Stimulated activated CD4-positive, alpha-beta T cell treated with anti-CD3 and anti-CD28 coated beads, Interleukin-4, amount 100 ng/mL, for 24 hours (primary cell): ENCODE results near the gene DACH1.

ENCODE experiments used
- DNase-seq: peaks from one replicate; pipeline ENCODE4 v3.0.0-alpha.2; 2020

Gene DACH1

DNA sequence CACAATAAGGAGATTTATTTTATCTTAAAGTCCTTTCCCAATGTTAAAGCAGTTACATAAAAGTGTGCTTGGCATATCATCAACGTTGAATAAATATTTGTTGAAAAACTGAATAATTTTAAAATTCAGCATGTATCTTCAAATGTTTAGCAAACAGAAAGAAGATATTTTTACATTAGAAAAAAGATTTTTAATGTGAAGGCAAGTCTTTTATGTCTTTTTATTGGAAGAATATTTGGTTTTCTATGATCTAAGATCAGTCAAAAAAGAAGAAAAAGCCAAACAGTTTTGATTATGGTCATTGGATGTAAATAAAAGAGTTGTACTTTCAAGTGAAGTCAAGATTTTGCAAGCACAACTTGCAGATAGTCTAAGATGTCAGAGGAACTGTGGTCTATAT lies 397.4 kb downstream of the DACH1 start:
- DNase-seq = no peak

GRCh38 chr13:71464686-71465085 lies 402.3 kb downstream of the DACH1 start:
- DNase-seq = no peak

GRCh38 chr13:71461892-71462291 lies 405.1 kb downstream of the DACH1 start:
- no peak for DNase-seq

- no peak for DNase-seq
Measured at GRCh38 chr13:71460211-71460610, 406.8 kb downstream of the DACH1 start.

DNA sequence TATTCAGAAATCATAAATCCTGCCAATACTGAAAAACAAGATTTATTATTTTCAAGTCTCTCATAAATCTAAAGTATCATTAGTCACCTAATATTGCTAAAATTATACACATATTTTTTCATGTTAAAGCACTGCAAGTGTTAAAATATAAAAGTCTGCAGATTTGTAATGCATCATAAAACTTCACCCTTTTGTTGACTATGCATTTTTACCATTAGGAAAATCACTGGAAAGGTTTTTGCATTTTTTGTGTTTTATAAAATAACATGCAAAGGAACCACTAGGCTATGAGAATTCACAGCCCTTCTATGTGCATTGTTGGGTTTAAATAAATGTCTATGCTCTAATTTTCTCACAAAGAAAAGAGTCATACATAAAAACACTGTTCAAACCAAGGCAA lies 407.3 kb downstream of the DACH1 start:
- no peak for DNase-seq

DNA sequence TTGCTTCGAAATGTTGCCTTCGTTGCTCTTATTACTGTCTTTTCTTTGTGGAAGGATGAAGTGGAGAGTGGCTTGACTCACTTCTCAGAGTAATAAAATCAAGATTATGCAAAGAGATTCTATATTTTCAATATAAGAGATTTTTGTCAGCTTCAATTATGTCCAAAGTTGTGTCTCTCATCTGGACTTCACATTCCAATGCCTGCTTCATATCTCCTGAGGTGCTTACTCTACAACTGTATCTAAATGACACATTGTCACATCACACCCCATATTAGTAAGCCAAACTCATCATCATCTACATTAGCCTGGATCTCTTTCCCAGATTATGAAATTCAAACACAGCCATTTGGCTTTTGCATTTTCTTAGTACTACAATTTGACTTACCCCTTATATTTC lies 409.4 kb downstream of the DACH1 start:
- no peak for DNase-seq

DNA sequence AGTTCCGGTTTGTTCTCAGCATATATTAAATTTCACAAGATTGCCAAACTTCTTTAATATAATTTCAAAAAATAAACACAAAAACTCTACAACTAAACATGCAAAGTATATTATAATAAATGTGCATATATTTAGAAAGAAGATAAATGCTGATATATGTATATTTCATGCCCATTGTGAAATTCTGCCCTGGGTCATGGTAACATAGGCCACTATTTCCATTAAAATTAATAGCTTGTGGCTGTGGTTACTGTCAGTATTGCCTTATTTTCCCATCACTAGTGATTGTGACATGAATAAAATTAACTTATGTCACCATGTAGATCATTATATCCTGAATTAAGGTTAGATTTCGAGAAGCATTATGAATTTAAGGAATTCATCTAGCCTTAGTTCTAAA lies 410.9 kb downstream of the DACH1 start:
- DNase-seq = no peak

- no peak for DNase-seq
Measured at GRCh38 chr13:71454509-71454908, 412.5 kb downstream of the DACH1 start.

DNA sequence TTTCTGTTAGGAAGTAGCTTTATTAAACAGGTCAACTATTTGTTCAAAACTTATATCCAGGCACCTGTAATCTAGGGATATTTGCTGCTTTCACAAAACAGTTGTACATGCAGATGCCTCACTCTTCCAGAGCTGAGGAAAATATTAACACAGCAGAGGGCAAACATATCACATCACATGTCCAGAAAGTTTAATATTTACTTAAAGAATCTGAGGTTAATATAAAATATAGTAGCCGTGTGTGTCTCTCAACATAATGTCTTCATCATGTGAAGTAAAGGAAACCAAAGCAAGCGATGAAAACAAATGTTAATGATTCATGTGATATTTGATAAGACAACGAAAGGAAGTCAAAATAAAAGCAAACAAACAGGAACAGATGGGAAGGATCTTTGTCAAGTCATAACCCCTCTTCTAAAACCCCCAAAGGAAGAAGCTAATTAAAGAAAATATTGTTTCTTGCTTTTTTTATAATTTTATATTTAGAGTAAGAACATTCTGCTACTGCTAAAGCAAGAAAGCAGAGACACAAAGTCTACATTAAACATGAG lies 418.8 kb downstream of the DACH1 start:
- DNase-seq = no peak

DNA sequence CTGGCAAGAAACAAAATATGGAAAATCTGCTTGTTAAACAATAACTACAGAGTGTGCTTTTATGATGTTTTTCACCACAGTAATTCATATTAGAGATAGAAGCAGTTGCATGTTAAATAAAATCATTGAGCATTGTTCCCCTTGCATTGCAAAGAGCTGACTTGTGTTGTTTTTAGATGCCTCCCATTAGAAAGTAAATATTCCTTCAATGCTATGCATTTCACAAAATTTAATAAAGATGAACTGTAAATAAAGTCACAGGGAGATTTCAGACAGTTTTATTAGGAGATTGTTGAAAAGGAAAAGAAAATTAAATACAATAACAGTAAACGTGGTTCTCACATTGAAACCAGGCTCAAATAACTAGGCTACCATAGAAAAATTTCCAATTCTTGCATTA lies 429.3 kb downstream of the DACH1 start:
- DNase-seq = no peak

DNA sequence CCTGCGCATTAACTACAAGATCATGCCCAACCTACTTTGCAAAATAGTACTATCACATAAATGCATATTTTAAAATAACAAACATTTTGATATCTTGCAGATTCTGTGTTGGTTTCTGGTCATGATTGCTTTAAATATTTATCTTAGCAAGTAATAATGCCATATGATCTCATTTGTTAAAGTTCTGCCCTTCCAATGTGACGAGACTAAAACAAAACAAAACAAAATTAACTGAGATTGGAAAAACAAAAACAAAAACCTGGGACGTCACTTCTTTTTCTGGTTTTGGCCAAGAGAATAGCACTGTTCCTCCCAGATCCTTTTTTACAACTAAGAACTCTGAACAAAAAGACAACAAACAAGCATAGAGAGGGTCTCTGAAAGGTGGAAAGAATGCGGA lies 436.3 kb downstream of the DACH1 start:
- no peak for DNase-seq

DNA sequence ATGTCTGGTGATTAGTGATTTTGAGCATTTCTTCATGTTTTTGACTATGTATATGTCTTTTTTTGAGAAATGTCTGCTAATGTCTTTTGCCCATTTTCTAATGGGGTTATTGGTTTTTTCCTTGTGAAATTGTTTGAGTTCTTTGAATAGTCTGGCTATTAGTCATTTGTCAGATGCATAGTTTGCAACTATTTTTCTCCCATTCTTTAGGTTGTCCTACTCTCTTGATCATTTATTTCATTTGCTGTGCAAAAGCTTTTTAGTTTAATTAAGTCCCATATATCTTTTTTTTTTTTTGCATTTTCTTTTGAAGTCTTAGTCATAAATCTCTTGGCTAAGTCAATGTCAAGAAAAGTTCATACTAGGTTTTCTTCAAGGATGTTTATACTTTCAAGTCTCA lies 449.8 kb downstream of the DACH1 start:
- no peak for DNase-seq

GRCh38 chr13:71412231-71412630 lies 454.8 kb downstream of the DACH1 start:
- DNase-seq = no peak

DNA sequence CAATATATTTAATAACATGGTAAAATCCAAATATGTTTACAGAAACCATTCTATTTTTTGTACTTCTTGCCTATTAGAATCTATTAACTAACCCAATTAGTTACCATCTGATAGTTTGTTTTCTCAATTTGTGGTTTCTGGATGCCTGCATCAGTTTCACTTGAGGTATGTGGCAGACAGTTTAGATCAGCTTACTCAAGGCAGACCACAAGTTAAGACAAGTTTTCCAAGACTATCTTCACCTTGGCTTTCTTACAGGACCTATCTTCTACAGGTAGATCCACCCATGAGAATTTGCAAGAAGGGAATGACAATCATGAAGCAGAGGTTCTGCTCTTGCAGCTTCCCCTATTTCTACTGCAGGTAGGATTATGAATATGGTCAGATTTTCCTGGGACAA lies 458.6 kb downstream of the DACH1 start:
- no peak for DNase-seq

GRCh38 chr13:71399631-71400215 lies 467.3 kb downstream of the DACH1 start:
- no peak for DNase-seq

- no peak for DNase-seq
Measured at GRCh38 chr13:71396149-71396548, 470.9 kb downstream of the DACH1 start.

DNA sequence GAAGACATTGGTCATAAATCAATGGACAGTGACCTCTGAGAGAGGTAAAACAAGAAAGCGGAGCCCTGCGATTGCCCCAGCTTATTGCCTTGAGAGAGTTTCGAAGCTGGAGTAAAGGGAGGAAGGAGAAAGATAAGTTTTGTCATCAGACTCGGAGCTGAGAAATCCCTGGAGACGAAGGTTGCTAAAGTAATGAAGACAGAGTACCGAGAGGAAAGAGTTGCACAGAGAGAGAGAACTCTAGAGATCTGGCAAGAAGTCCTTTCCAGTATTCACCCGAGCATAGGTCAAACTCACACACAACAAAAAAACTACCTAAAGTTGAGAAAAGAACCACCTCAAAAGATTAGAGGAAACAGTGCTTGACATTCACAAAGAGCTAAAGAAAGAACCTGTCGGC lies 472.0 kb downstream of the DACH1 start:
- DNase-seq = no peak

DNA sequence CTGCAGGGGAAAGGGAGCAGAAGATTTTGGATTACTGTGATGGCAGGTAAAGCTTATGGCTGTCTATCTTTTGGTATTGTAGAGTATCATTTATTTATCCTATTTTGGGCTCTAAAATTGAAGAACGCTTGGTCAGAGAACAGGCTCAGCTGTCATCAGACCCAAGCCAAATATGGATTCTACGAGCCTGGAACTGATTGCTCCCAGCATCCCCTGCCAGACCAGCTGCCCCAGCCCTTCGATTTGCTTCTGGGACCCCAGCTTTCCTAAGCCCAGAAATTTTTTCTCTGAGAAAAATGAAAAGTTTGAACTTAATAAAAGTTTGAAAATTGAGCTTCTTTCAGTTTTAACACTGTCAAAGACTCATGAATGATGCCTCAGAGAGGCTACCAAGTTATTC lies 472.8 kb downstream of the DACH1 start:
- no peak for DNase-seq
